NCI-H226 (cell line): Measurements from ENCODE around the gene MAFB.
"Not testable (repeated sequence)": the region's sequence is repeated elsewhere in the genome, so short reads cannot be mapped to it uniquely, and the experiment has no call there.

Source experiments
- DNase-seq: peaks from one replicate; pipeline ENCODE4 v3.0.0-alpha.2; 2015

The MAFB gene

DNA sequence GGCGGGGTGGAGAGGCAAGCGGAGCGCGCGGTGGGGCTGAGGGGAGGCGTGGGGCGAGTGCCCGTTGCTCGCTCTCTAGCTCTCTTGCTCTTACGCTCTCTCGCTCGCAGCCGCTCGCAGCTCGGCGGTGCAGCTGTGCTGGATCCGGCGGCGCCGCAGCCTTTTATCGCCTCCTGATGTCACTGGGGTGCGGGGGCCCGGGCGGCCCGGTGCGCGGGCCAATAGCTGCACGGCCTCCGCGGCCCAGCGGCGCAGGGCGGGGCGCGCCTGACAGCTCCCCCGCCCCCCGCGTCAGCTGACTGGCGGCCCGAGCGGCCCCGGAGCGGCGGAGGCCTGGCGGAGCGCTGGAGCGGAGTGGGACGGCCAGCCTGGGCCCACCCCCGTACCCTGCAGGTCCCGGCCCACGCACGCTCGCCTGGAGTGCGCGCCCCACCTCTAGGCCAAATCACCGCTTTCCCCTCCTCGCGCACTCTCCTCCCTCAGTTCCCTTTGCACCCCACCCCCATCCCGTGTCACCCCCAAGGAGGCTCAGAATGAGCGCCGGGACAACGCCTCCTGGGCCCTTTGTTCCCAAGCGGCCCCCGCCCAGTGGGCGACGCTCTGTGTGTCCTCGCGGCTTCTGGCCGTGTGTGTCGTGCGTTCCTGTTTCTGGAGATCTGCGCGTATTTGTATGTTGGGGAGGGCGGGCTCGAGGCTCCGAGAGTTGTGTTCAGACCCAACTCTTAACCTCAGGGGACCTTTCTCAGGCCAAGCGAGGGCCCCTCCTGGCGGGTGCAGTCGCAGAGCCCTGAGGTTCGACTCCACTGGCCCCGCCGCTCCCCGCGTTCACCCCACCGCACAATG is at the start of gene MAFB:
Gene MAFB, minus strand, starts transcription at position 137 of the 843 bp plus-strand sequence. CDS start 386 bp downstream, outside the sequence.
- DNase-seq, result peak; percentile 79

DNA sequence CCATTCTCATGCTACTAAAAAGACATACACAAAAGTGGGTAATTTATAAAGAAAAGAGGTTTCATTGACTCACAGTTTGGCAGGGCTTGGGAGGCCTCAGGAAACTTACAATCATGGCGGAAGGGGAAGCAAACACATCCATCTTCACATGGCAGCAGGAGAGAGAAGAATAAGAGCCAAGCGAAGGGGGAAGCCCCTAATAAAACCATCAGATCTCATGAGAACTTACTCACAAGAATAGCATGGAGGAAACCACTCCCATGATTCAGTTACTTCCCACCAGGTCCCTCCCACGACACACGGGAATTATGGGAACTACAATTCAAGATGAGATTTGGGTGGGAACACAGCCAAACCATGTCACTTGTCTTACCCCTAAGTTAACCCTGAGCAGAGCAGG is 47.4 kb upstream of the MAFB start:
- not testable (repeated sequence) for DNase-seq

DNA sequence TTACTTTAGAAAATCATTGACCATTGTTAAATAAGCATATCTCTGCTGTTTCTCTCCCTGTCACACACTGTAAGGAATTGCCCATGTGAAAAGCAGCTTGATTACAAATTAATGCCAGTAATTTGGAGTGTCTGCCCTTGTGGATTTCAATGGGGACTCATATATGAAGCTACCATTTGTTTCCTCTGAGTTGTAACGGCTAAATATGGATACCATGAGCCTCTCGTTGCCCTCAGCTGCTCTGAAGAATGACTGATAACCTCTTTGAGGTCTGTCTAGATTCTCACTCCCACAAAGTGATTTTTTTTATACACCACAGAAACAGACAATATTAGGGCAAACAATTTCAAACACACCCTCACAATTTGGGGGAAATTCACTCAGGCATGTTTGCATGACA is 40.0 kb upstream of the MAFB start:
- DNase-seq, result no peak

GRCh38 chr20:40728470-40728869 is 39.4 kb upstream of the MAFB start:
- no peak for DNase-seq

- no peak for DNase-seq
Observed at GRCh38 chr20:40727960-40728359, 38.9 kb upstream of the MAFB start.

- DNase-seq, result no peak
Observed at GRCh38 chr20:40726776-40727175, 37.7 kb upstream of the MAFB start.

DNA sequence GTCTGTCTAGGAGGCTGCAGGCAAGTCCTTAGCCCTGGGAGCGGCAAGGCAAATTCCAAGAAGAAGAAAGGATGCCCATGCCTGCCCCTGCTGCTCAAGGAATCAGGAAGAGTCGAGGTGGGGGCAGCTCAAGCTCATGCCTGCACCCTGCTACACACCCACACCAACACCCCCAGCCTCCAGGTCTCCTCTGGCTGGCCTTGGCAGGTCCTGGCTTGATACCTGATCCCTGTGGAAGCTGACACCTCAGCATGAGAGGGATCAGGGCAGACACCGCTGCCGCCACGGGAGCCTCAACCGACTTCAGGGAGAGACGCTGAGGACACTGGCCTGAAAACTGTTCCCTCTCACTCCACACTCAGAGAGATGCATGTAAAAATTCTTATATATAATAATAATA is 35.5 kb upstream of the MAFB start:
- no peak for DNase-seq

DNA sequence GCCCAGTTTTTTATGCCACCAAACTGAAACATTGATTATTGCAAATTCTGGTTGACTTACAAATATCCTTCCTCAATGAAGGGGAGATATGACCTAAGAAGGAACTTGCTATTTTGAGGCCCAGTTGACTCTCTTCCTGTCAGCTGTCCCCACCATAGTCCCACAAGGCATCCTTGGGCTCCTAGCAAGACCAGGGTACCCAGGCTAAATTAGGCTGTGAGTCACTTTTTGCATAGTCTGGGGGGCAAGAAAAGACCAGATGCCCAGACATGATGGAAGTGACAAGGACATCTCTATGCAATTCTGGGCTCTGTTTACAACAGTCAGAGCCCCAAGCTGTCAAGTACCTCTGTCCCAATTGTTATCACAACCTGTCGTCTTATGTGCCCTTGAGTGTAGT is 31.8 kb upstream of the MAFB start:
- DNase-seq, result no peak

GRCh38 chr20:40720099-40720498 is 31.1 kb upstream of the MAFB start:
- DNase-seq, result no peak

GRCh38 chr20:40718982-40719729 is 30.1 kb upstream of the MAFB start:
- DNase-seq, result no peak

- no peak for DNase-seq
Observed at GRCh38 chr20:40718214-40718977, 29.4 kb upstream of the MAFB start.

DNA sequence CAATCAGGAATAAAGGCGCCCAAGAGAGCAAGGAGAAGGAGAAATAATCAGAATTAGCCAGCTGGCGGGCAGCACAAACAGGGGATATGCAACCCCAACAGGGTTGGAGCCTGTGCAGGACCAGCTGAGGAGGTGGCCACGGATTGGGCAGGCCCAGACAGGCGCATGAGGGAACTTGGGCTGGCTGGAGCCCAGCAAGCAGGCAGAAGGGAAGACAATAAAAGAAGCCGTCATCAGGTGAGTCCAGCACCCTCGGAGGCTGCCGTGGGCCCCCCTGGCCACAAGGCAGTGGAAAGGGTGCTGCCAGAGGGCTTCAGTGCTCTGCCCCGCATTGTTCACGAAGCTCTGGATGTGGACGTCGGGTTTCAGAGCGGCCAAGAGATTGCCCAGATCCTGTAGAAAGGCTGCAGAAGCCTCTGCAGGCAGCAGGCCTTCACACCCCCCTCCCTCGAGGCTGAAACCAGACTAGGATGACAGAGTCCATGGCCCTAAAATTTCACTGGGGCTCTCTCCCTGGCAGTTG is 28.4 kb upstream of the MAFB start:
- no peak for DNase-seq

DNA sequence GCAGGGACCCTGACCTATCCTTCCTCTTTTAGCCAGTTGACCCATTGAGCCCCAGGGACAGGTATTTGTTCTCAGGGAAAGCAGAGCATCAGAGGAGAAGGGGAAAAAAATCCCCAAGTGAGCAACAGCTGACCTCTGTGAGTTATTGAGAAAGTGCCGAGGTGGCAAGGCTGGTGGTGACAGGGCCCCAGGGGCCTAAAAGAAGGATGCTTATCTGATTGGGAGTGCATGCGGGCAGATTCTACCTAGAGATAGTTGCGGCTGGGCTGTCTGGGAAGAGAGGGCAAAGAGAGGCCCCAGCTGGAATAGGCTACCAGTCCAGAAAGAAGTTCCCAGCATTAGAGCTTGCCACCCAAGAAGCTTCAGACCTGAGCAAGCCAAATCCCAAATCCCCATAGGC is 26.5 kb upstream of the MAFB start:
- no peak for DNase-seq

DNA sequence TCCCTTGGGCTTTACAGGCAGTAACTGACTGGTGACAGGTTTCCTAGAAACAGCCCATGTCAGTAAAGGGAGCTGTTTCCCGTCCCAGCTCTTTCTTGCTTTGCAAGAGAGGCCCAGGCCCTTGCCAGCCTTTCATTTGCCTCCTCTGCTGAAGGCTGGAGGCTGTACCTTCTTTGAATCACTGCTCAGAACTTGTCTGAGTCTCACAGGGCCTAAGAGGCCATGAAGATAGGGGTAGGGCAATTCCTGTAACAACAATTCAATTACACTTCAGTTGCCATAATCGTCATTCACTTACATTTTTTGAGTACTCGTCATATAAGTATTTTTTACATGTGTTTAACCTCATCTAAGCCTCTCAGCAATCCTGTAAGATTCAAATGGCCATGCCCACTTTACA is 25.9 kb upstream of the MAFB start:
- no peak for DNase-seq

DNA sequence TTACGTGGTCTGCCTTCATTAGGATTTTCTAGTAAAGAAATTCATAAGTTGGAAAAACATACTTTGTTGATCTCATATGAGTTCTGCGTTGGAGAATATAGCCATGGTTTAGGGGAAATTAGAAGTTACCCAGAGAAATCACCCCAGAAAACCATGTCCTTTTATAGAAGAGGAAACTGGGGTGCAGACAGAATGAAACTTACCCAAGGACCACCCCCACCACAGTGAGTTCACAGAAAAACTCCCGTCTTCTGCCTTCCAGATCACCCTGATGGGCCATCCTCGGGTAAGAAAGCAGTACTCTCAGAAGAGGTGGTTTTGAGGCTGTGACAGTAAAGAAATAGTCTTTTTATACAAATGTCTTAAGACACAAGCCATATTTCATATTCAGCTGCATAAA is 25.1 kb upstream of the MAFB start:
- no peak for DNase-seq

GRCh38 chr20:40713508-40713907 is 24.5 kb upstream of the MAFB start:
- no peak for DNase-seq

GRCh38 chr20:40711079-40711478 is 22.0 kb upstream of the MAFB start:
- no peak for DNase-seq

GRCh38 chr20:40710603-40711002 is 21.6 kb upstream of the MAFB start:
- no peak for DNase-seq

- no peak for DNase-seq
Observed at GRCh38 chr20:40706977-40707582, 18.0 kb upstream of the MAFB start.

DNA sequence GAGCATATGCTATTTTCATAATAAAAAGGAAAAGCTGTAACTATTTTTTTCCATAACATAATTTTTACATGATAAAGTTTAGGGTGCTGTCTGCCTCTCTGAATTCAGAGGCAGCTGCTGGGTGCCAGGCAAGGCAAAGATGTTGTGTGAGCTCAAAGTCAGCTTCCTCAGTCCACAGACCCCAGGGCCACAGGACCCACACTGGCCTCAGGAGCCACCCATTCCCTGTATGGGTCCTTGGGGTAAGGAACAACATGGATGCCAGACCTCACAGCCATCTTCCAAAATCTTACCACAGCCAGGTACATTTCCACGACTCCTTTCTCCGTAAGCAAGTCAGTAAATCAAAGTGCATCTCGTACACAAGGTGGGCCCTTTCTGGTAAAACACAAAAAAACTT is 16.4 kb upstream of the MAFB start:
- DNase-seq, result no peak

- DNase-seq, result no peak
Observed at GRCh38 chr20:40704828-40705227, 15.8 kb upstream of the MAFB start.

- DNase-seq, result no peak
Observed at GRCh38 chr20:40703975-40704530, 15.0 kb upstream of the MAFB start.

DNA sequence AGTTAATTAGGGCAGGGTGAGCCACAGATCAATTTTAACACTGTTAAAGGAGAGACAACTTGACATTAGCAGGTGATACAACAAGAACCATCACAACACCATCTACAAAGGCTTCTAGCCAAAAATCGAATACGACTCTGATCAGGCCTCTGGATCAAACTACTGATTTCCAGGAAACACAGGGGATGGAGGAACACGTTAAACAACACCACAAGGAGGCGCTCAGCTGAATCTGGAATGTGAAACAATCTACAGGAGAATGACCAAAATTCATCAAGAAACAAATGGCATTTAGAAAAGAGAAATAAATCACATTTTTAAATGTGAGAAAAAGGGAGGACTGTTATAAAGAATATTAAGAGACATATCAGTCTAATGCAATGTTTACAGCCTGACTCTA is 13.5 kb upstream of the MAFB start:
- DNase-seq, result no peak
